Mesodermal cell (in vitro differentiated cells): ENCODE results near the gene DDX4.

ENCODE experiments used
- H3K27ac ChIP-seq: 2 replicates; pipeline ENCODE4 v1.7.0; 2013; ENCODE audit warnings: mild to moderate bottlenecking, low read depth, low read length, moderate library complexity; ENCODE audit not compliant: severe bottlenecking
- H3K36me3 ChIP-seq: 2 replicates; pipeline ENCODE4 v1.7.1; 2013; ENCODE audit warnings: mild to moderate bottlenecking, low read length, moderate library complexity; ENCODE audit not compliant: control insufficient read depth, insufficient read depth
- H3K4me1 ChIP-seq: one replicate; pipeline ENCODE4 v1.7.1; 2013; ENCODE audit warnings: mild to moderate bottlenecking, low read length; ENCODE audit not compliant: insufficient read depth, control insufficient read depth, poor library complexity, severe bottlenecking
- H3K4me3 ChIP-seq: 2 replicates; pipeline ENCODE4 v1.7.0; 2013; ENCODE audit warnings: low read length, control low read depth, mild to moderate bottlenecking; ENCODE audit not compliant: insufficient read depth, poor library complexity, severe bottlenecking; ENCODE audit errors: extremely low read depth
- H3K9me3 ChIP-seq: 2 replicates; pipeline ENCODE4 v1.7.1; 2013; ENCODE audit warnings: mild to moderate bottlenecking, low read length, moderate library complexity; ENCODE audit not compliant: control insufficient read depth
- WGBS, 2 experiments: methylation state at CpG; one replicate each; pipeline ENCODE4 v1.1.5; 2013; ENCODE audit warnings: missing lambda C conversion rate in 2 of 2; ENCODE audit not compliant: insufficient coverage in 2 of 2; 5-methylcytosine and 5-hydroxymethylcytosine counted together

DDX4 gene

GRCh38 chr5:55821731-55822512 lies 84.1 kb downstream of the DDX4 start:
- Histone ChIP-seq H3K4me3 (peak overlapping the region; percentile 12), H3K27ac (no peak overlapping the region), H3K36me3 (no peaks in the 10 kb centered on the region), H3K4me1 (no peaks in the 10 kb centered on the region), H3K9me3 (no peaks in the 10 kb centered on the region)
- WGBS, 2 experiments, result 27 to 51% methylated on average over 27 to 45 of the region's 45 CpGs

- Histone ChIP-seq H3K4me1 (no peaks in the 10 kb centered on the region), H3K27ac (no peak overlapping the region), H3K4me3 (no peak overlapping the region), H3K36me3 (no peaks in the 10 kb centered on the region), H3K9me3 (no peaks in the 10 kb centered on the region)
- WGBS, 2 experiments, result no CpG with 5 or more reads among the region's 1 CpG
Observed at GRCh38 chr5:55823151-55823796, 85.4 kb downstream of the DDX4 start.

- WGBS, 2 experiments, result 90 to 100% methylated on average over 1 to 2 of the region's 3 CpGs
- no peaks in the 10 kb centered on the region for H3K9me3 ChIP-seq
- no peaks in the 10 kb centered on the region for H3K36me3 ChIP-seq
Observed at GRCh38 chr5:55829956-55830355, 92.1 kb downstream of the DDX4 start.

GRCh38 chr5:55832446-55832845 lies 94.6 kb downstream of the DDX4 start:
- H3K4me3 ChIP-seq, result no peak overlapping the region
- no peaks in the 10 kb centered on the region for H3K36me3 ChIP-seq
- WGBS, 2 experiments, result 90 to 94% methylated on average over 12 to 15 of the region's 17 CpGs
- no peaks in the 10 kb centered on the region for H3K9me3 ChIP-seq
- peaks cover 8% of the 10 kb centered on the region for H3K4me1 ChIP-seq
- H3K27ac ChIP-seq, result no peak overlapping the region

More at GRCh38 chr5:55829956-55830355, 92.1 kb downstream of the DDX4 start:
- Histone ChIP-seq H3K27ac (no peak overlapping the region), H3K4me1 (peaks cover 8% of the 10 kb centered on the region), H3K4me3 (no peak overlapping the region)

- Histone ChIP-seq H3K36me3 (no peaks in the 10 kb centered on the region), H3K4me3 (no peak overlapping the region), H3K27ac (no peak overlapping the region), H3K4me1 (no peaks in the 10 kb centered on the region), H3K9me3 (no peaks in the 10 kb centered on the region)
- WGBS, 2 experiments, result no CpG with 5 or more reads among the region's 1 CpG
Observed at GRCh38 chr5:55836191-55836590, 98.3 kb downstream of the DDX4 start.

- no peak overlapping the region for H3K4me3 ChIP-seq
- no peaks in the 10 kb centered on the region for H3K4me1 ChIP-seq
- H3K27ac ChIP-seq, result no peak overlapping the region
- H3K36me3 ChIP-seq, result no peaks in the 10 kb centered on the region
- peaks cover 5% of the 10 kb centered on the region for H3K9me3 ChIP-seq
- no CpG with 5 or more reads among the region's 2 CpGs for WGBS, 2 experiments
Observed at GRCh38 chr5:55841976-55842375, 104.1 kb downstream of the DDX4 start.

- no CpG with 5 or more reads among the region's 1 CpG for WGBS, 2 experiments
- H3K27ac ChIP-seq, result no peak overlapping the region
Observed at GRCh38 chr5:55847837-55848236, 110.0 kb downstream of the DDX4 start.

GRCh38 chr5:55848783-55849182 lies 110.9 kb downstream of the DDX4 start:
- no peaks in the 10 kb centered on the region for H3K36me3 ChIP-seq
- WGBS, 2 experiments, result no CpG with 5 or more reads among the region's 2 CpGs

More at GRCh38 chr5:55847837-55848236, 110.0 kb downstream of the DDX4 start:
- peaks cover 19% of the 10 kb centered on the region for H3K4me1 ChIP-seq
- peaks cover 5% of the 10 kb centered on the region for H3K9me3 ChIP-seq
- H3K4me3 ChIP-seq, result no peak overlapping the region
- H3K36me3 ChIP-seq, result no peaks in the 10 kb centered on the region

GRCh38 chr5:55850839-55851674 lies 113.2 kb downstream of the DDX4 start, which contains the start of gene IL31RA:
Gene IL31RA (plus strand): TSS chr5:55851357. CDS start chr5:55851571, 214 bp downstream.
- Histone ChIP-seq H3K9me3 (no peaks in the 10 kb centered on the region), H3K4me1 (peaks cover 26% of the 10 kb centered on the region), H3K4me3 (no peak within 1 kb of the TSS), H3K27ac (no peak within 1 kb of the TSS), H3K36me3 (no peaks in the 10 kb centered on the region)
- 83 to 91% methylated on average over 8 to 9 of the region's 10 CpGs for WGBS, 2 experiments

More at GRCh38 chr5:55848783-55849182, 110.9 kb downstream of the DDX4 start:
- Histone ChIP-seq H3K4me1 (peaks cover 23% of the 10 kb centered on the region), H3K9me3 (peaks cover 5% of the 10 kb centered on the region), H3K27ac (no peak overlapping the region), H3K4me3 (no peak overlapping the region)

GRCh38 chr5:55851675-55851979 lies 113.8 kb downstream of the DDX4 start:
- no peaks in the 10 kb centered on the region for H3K9me3 ChIP-seq
- H3K27ac ChIP-seq, result no peak overlapping the region
- no peak overlapping the region for H3K4me3 ChIP-seq
- 95% methylated on average over 2 of the region's 2 CpGs; no CpG with 5 or more reads in 1 of the 2 experiments for WGBS, 2 experiments
- peaks cover 26% of the 10 kb centered on the region for H3K4me1 ChIP-seq
- no peaks in the 10 kb centered on the region for H3K36me3 ChIP-seq
